Right renal cortex interstitium (tissue), 3 donors: ENCODE measurements around the gene PTPRD. TPM values are rescaled to one million over a fixed set of nuclear protein-coding genes. Genes with fewer than 3 reads are reported as not detected.

ENCODE experiments used
- DNase-seq, 3 donors: peaks; one replicate each; pipeline ENCODE4 v3.0.0-alpha.2; 2013; ENCODE audit warnings: low read depth in 3 of 3, low spot score in 2 of 3
- polyA plus RNA-seq, 3 donors: library from polyadenylated mRNA; unstranded; fragments of 120-200 nt; gene quantifications; one replicate each; pipeline ENCODE4 v1.2.1, GENCODE V29; 2013; ENCODE audit not compliant: insufficient read length in 3 of 3

PTPRD gene
- polyA plus RNA-seq, 3 donors, result 92.4 to 109 (median 101) TPM

DNA sequence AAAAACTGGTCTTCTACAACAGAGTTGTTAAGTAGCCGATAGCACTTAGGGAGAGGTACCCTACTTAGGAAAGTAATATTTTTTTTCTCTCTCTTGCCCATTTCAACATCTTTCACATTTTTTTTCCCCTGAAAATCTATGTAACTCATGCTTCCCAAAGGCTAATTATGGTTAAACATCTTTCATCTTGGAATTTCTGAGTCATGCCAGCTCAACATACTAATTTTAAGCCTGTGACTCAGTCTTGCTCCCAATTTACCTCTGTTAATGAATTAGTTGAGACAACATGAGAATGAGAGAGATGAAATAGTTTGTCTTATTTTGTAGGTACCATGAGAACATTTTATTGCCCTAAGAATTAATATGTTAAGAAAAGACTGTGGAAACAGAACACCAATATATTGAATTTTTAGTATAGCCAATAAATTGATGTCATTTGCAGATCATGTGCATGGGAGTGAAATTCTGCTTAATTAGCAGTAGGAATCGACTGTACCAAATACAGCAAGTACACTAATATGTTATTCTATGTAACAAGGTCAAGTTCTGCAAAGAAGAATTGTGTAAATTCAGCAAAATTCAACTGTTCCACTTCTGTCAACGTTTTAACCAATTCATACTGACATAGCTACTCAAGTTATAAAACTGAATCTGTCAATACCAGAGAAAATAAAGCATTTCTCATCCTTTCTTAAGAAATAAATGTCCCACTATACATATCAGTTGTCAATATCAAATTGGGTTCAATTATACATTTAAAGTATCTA is 550.0 kb downstream of the PTPRD start:
- DNase-seq, result no peak

DNA sequence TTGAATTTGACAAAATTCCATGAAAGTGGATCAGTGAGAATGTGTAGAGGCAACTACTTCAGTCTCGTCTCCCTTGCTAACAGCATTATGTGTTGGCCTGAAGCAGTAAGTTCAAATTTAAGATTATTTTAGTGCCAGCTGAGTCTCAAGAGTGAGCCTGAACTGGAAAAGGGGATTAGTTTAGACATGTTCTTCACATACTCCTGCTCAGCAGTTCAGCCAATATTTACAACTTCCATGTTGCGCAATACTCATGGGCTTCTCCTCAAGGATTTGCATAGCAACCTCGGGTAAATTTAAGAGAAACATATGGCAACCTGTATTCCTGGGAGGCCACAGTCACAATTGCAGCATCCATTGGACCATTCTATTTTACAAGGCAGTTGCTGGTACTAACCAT is 553.8 kb downstream of the PTPRD start:
- no peak for DNase-seq

DNA sequence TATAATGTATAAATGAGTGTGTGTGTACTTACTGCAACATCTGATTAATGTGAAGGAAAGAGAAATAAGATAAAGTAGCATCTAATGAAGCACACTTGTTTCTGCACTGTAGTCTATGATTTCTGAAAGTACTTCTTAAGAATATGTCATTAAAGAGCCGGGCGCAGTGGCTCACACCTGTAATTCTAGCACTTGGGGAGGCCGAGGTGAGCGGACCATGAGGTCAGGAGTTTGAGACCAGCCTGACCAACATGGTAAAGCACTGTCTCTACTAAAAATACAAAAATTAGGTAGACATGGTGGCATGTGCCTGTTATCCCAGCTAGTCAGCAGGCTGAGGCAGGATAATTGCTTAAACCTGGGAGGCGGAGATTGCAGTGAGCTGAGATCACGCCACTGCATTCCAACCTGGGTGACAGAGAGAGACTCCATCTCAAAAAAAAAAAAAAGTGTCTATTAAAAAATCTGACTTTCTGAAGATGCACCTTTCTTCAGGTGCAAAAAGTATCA is 556.9 kb downstream of the PTPRD start:
- no peak for DNase-seq

DNA sequence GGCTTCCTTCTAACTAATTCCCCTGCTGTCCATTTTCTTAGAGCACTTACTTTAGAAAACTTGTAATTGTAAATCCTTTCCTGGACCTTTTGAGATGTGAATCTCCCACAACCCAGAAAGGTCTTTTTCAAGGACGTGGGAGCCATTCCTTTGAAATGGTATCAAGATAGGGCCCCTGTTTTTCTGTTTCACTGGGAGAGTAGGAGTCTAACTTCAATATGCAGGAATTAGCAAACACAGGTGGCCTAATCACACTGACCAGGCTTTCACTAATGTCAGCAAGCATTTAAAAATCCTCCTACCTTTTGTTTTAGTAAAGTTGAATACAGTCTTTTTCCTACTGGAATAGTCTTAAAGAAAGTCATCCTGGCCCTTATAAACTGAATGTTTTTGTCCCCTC is 558.3 kb downstream of the PTPRD start:
- DNase-seq, result no peak

DNA sequence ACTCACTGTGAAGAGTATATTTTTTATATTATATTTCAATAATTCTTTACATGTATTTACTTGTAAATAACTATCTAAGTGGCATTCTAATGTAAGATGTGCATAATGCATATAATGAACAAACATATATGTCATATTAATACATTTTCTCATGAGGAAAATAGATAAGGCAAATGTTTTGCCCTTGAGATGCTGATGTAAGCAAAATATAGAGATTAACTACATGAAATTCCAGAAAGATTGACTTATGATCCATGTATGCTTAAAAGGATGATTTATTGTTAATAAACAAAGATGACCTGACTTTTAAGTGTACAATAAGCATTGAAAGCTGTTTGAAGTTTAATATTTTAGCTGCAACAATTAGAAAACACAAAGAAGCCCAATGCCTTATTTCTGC is 559.9 kb downstream of the PTPRD start:
- no peak for DNase-seq

DNA sequence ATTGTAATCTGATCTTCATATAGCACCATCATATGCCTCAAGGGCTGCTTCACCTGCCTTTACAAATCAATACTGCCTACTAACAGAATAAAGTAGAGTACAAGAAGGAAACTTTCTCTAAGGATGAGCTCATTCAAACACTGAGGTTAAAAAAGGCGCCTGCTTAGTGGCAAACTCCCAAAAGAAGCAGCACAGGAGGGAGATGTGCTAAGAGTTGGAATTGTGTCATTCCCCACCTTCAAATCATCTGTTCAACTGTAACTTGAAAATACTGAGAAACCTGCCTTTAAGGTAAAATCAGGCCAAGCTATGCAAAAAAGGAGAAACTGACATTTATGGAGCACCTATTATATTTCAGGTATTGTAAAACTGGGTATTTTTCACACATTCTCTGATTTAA is 560.6 kb downstream of the PTPRD start:
- DNase-seq, result no peak

DNA sequence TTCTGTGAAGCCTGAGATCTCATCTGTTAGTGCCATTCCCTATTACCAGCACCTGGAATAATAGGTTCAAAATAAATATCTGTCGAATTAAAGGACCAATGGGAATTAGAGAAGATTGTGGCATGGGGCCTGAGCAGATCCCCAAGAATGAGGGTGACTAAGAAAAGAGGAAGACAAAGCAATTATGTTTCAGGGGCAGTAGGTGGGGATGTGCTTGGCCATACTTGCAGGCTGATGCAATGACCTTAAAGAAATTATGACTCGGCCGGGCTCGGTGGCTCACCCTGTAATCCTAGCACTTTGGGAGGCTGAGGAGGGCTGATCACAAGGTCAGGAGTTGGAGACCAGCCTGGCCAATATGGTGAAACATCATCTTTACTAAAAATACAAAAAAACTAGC is 562.8 kb downstream of the PTPRD start:
- no peak for DNase-seq

DNA sequence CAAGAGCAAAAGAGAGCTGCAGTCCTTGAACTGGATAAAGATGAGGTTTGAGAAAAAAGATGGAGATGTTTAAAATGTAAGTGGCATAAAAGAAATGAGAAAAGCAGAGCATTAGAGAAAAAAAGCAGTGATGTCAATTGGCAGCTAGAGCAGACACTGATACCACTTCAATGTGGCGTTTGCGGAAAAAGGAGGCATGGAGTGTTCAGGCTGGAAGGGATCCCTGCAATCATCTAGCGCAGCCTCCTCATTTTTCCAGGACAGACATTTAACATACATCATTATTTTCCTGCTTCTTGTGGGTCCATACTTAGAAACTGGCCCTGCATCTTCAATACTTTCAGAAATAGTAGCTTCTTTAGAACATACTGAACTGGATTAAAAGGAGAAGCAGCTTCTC is 563.8 kb downstream of the PTPRD start:
- no peak for DNase-seq

DNA sequence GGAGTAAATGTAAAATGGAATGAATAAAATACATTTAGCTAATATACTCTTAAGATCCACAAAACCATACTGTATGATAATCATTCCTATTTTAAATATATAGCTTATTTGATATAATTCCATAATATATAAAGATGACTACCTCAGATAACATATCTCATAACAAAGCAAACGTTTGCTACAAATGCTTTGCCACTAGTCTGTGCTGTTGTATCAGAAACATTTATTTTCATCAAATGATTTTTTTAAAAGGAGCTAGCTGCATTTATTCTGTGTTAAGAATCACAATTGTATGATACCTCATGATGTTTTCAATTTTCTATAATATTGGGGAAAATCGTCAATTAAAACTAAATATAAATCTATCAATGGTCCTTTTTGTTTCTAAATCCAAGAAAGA is 567.2 kb downstream of the PTPRD start:
- no peak for DNase-seq

DNA sequence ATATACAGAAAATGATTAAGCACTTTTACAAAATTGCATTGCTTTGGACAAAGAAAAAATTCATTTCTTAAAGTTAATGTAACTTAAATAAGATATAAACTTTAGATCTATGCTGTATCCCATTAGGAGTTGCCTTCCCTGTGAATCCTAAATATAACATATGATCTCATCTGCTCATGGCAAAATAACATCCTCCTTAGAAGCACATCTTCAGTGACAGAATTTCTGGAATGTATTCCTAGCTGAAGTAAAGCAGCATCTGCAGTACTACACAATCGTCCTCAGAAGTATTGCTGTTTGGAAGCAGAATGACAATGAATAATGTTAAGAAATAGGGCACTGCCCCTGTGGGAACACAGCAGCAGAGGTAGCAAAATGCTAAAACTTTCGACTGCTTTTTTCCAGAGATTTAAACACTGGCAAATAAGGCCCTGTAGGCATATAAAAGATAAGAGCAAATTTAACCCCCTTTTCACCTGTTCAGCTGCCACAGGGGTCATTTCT is 571.0 kb downstream of the PTPRD start:
- DNase-seq, result no peak

DNA sequence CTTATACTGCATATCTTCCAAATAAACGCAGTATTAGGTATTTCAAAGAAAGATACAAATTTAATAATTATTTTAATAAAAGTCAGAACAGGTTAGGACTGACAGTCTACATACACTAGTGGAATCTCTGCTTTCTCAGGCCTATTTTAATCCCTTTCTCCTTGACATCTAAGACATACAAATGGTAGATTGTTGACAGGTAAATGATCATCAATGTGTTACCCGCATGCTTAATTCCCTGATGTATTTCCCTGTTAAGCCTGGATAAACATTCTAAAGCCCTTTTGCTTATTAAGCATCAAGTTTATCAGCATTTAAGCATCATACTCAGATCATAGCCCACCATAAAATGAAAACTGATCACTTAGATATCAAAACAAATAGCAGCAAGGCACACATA is 576.7 kb downstream of the PTPRD start:
- DNase-seq, result no peak

DNA sequence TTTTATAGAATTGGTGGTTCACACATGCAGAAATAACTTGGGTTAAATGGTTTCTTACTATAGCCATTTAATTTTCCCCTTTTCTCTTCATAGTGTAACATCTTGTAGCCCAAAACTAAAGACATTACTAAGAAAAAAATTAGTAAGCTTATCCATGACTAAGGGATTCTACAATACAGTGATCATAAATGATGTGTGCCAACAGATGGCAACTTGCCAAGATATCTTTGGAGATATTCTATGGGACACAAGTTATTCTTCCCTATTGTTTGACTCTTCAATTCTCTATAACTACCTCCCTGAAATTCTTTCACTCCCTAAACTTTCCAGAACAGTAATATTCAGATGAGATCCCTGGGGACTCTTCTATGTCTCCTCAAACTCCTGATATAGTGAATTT is 580.6 kb downstream of the PTPRD start:
- no peak for DNase-seq

DNA sequence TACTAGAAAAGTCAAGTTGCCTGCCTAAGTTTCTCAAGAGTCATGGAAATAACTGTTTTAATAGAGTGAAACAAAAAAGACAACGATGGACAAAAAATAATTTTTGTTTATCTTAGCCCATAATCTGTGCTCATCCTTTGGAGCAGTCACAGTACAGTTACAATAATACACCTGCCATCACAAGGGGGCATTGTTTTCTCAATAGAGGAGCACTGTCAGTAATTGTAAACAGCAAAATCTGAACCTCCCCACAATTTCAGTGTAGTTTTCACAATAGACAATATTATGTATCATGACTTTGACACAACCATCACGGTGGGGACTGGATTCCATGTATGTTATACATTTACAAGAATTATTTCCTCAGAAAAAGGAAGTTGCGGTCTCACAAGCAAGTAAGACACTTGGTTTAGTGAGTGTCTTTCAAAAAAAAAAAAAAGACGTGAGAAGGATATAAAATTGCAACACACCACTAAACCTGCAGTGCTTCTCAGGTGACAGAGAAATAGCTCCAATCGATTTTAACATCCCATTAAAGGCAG is 586.3 kb downstream of the PTPRD start:
- DNase-seq, result no peak

DNA sequence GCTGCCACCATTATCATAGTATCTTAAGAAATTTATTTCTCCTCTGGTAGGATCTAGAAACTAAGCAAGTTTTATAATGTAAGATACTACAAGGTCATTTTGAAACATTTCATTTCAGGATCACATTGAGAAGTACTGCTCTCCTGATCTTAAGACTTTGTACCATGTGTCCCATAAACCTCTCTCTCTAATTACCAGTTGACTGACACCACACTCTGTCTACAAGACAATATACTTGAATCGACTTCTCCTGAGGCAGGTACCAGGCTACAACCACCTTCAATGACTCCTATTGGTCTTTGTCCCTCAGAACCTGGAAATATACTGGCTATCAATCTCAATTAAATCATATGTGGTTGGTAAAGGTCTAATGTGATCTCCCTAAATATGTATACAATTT is 597.0 kb downstream of the PTPRD start:
- DNase-seq, result no peak

DNA sequence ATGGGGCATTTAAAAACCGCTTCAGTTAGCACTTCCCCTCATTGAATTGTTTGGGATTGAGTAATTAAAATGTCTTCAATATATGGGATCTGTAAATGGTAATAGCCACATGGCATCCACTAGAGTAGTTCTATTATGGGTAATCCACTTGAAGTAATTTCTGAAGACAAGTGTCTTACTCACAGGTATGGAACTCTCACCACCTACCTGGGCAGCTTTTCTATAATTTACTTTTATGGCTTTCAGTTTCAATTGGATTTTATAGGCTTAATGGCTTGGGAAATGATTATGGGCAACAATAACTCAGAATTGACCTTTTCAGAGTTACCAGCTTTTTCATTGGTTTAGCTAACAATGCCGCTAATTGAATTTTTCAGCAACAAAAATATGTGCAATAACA is 597.9 kb downstream of the PTPRD start:
- no peak for DNase-seq

DNA sequence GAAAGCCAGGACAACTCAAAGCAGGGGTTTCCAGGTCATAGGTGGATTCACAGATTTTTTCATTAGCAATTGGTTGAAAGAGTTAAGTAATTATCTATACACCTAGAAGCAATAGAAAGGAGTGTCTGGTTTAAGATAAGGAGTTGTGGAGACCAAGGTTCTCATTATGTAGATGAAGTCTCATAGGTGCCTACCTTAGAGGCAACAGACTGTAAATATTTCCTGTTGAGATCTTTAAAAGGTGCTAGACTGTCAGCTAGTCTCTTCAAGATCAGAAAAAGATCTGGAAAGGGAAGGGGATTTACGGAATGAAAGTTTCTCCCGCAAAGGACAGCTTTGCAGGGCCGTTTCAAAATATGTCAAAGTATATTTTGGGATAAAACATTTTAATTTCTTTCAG is 603.4 kb downstream of the PTPRD start:
- DNase-seq, result no peak

DNA sequence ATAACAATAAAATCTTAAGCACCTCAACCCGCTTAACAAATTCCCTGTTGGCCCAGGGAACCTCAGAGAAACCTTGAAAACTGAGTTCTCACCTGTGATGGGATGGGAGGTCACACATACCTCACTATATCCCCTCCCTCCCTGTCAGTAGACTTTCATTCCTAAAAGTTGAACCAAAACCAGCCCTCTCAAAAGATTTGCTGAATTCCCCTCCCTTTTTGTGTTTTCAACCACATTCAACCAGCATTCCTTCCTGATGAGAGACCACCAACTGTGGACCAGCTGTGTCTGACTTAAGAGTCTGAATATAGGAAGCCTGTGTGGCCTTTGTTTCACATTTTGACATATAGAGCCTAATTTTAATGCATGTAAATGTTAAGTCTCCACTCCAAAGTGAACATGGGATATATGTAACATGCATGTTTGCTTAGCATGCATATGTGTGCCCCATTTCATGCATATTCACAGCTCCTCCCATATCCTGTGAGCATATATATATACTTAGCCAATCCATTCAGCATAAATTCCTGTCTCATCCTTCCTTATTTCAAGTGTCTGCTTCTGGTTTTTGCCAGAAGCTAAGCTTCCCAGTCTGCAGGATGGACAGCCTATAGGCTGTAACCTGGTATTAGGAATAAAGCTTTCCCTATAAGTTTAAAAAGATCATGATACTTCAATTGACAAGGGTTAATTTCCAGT is 604.6 kb downstream of the PTPRD start:
- DNase-seq, result no peak

DNA sequence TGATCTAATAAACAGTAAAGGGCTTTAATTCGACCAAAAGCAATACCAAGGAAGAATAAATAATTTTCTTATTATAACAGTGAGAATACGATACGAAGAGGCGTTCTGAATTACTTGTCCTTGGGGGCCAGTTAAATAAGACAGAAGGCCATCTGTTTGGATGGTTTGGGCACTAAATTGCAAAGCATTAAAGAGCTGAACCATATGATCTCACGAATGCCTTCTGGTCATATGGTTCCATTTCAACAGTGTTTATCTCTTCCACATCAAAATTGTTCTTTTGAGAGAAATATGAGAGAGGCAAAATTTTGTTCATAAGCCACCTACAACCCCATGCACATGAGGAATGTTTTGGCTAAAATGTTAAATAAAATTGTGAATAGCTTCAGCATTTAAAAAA is 605.4 kb downstream of the PTPRD start:
- no peak for DNase-seq

DNA sequence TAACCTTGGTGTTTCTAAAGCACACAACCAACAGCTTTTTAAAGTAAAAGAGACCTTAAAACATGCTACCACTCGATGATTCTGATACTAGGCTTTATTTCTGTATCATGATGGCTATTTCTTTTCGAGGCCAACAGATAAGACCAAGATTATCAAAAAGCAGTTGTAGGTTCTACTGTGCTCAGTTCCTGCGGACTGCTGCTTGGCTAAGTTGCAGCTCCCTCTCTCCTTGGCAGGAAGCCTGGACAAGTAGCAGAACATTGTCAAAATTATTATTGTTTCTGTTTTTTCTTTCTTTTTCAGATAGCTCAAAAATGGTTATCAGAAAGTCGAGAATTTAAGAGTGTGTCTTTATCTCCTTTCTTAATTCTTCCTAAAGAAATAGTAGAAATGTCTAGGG is 607.6 kb downstream of the PTPRD start:
- DNase-seq, result no peak

DNA sequence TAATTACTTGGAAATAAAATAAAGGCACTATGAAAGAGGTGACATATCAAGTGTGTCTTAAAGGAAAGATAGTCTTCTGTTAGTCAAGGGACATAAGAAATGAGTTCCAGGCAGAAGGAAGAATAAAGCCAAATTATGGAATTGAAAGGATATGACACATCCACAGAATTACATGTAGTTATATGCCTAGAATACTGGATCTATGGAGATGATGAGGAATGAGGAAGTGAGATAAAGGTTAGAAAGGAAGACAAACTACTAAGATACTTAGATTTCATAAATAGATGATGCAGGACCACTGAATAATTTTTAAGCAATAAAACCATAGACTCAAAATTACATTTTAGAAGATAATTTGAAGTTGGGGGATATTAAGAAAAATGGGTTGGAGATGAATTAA is 609.8 kb downstream of the PTPRD start:
- DNase-seq, result no peak

DNA sequence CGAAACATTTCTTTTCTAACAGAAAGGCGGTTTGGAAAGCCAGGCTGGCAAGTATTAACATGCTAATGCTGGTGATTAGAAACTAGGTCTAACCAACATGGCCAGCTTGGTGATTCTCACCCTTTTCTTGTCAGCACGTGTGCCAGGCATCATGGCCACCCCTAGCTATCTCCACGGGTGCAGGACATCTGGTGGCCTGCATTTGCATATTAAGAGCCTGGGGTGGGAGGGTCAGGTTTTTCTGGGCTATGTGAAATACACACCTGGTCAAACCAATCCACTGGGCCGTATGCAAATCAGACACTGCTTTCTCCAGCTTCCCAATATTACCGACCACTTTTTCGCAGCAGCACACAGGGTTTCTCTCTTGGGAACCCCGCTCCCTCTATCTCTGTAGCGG is 612.1 kb downstream of the PTPRD start:
- DNase-seq, result no peak
